ENCODE measurements around the gene SIRT6.
"Not testable (repeated sequence)": the region's sequence is repeated elsewhere in the genome, so short reads cannot be mapped to it uniquely, and the experiment has no call there.

DNA sequence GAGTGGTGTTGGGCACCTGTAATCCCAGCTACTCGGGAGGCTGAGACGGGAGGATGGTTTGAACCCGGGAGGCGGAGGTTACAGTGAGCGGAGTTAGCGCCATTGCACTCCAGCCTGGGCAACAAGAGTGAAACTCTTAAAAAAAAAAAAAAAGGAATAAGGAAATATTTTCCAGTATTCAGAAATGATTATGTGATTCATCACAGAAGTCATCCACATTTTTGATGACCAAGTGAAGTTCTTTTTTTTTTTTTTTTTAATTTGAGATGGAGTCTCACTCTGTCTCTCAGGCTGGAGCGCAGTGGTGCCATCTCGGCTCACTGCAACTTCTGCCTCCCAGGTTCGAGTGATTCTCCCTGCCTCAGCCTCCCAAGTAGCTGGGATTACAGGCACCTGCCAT, 47.0 kb downstream of the SIRT6 start:
- not testable (repeated sequence) for TF ChIP-seq LEF1 (IDR thresholded peaks at IDR 0.05; ENCODE audit: borderline replicate concordance); TARDBP (IDR thresholded peaks at IDR 0.05); ELF4 (IDR thresholded peaks at IDR 0.05); ZNF384 (IDR thresholded peaks at IDR 0.05); ARNT (IDR thresholded peaks at IDR 0.05); FOXK2 (IDR thresholded peaks at IDR 0.05); FOXA1 (IDR thresholded peaks at IDR 0.05); HDGF (IDR thresholded peaks at IDR 0.05; ENCODE audit: borderline replicate concordance); FOXM1 (IDR thresholded peaks at IDR 0.05; ENCODE audit: borderline replicate concordance); L3MBTL2 (conservative IDR thresholded peaks at IDR 0.05); BHLHE40 (IDR thresholded peaks at IDR 0.05; ENCODE audit: borderline replicate concordance); SP1 (IDR thresholded peaks at IDR 0.05)

All from HEK293T (cell line).